HCT116 (cell line): Measurements from ENCODE around the gene DPPA4. TPM values are rescaled to one million over a fixed set of nuclear protein-coding genes. Genes with fewer than 3 reads are reported as not detected.

ENCODE experiments used
- ATAC-seq: fragments of 200-7000 bp; cut with Tn5 transposase; 2 replicates; pipeline ENCODE4 v1.9.1; 2020; ENCODE audit warnings: mild to moderate bottlenecking, moderate library complexity
- BruUV-seq: library from RNA; stranded (reverse); fragments of 400-500 nt; replicated peaks from 2 replicates; lab custom pipeline; 2021; lab: Mats Ljungman, UMichigan
- CTCF ChIA-PET: fragments of 300-600 bp; sonication (Branson Sonifier 250); formaldehyde crosslinking; loops from one replicate; lab custom pipeline; 2021; ENCODE audit warnings: antibody characterized with exemption; lab: Charles Lee
- POLR2A ChIA-PET: fragments of 300-600, 350-600 bp; sonication (Branson Sonifier 250); formaldehyde crosslinking; loops from one replicate; lab custom pipeline; 2021; ENCODE audit warnings: antibody characterized with exemption; lab: Charles Lee
- RAD21 ChIA-PET, 2 experiments: fragments of 300-600 bp; sonication (Branson Sonifier 250); formaldehyde crosslinking; loops; one replicate each; lab custom pipeline; 2023; ENCODE audit warnings: low total read pairs in 2 of 2; ENCODE audit not compliant: uncharacterized antibody in 2 of 2, unreplicated experiment in 2 of 2, low non-redundant PET in 1 of 2; lab: Charles Lee
- DNase-seq: peaks from one replicate; pipeline ENCODE4 v3.0.0-alpha.2; 2010; ENCODE audit warnings: low read depth, low spot score
- H2AFZ ChIP-seq: fragments of 200-600 bp; shearing (Covaris generic), sonication (generic); 2 replicates; pipeline ENCODE4 v1.6.1; 2017; ENCODE audit warnings: low read depth, mixed run types, mixed read lengths, antibody characterized with exemption, low read length; ENCODE audit not compliant: poor library complexity, severe bottlenecking
- H3K27ac ChIP-seq: 2 replicates; pipeline ENCODE4 v1.5.1; 2012; ENCODE audit warnings: low read depth, low read length
- H3K27me3 ChIP-seq: fragments of 200-600 bp; sonication (generic); 2 replicates; pipeline ENCODE4 v1.6.1; 2016; ENCODE audit warnings: mixed run types, low read length, mixed read lengths; ENCODE audit not compliant: insufficient read depth
- H3K36me3 ChIP-seq, 2 experiments: fragments of 200-500 bp in 1 of 2; fragments of 200-600 bp in 1 of 2; sonication (Bioruptor generic) in 1 of 2; sonication (generic) in 1 of 2; 2 replicates each; pipeline versions ENCODE4 v1.5.1 to v1.6.1; 2014 to 2016; ENCODE audit warnings: low read length in 2 of 2, inconsistent platforms in 1 of 2, mixed read lengths in 1 of 2, mixed run types in 1 of 2; ENCODE audit not compliant: insufficient read depth in 2 of 2, control insufficient read depth in 1 of 2
- H3K4me1 ChIP-seq, 2 experiments: fragments of 200-600 bp in 1 of 2; sonication (generic) in 1 of 2; 2 replicates each; pipeline versions ENCODE4 v1.5.1 to v1.6.1; 2012 to 2017; ENCODE audit warnings: low read length in 2 of 2, inconsistent platforms in 1 of 2, mild to moderate bottlenecking in 1 of 2, mixed read lengths in 1 of 2, mixed run types in 1 of 2, moderate library complexity in 1 of 2; ENCODE audit not compliant: insufficient read depth in 2 of 2, control insufficient read depth in 1 of 2
- H3K4me2 ChIP-seq: fragments of 200-600 bp; sonication (generic); 2 replicates; pipeline ENCODE4 v1.6.1; 2017; ENCODE audit warnings: mixed run types, low read length, mixed read lengths
- H3K4me3 ChIP-seq, 2 experiments: fragments of 200-600 bp in 1 of 2; sonication (generic) in 1 of 2; replicated peaks in 1 of 2; 2 replicates each; pipeline ENCODE4 v1.5.1; 2011 to 2016; ENCODE audit warnings: low read length in 2 of 2, control low read depth in 1 of 2, low read depth in 1 of 2, mild to moderate bottlenecking in 1 of 2, mixed read lengths in 1 of 2, mixed run types in 1 of 2
- H3K79me2 ChIP-seq: fragments of 200-600 bp; sonication (generic); 2 replicates; pipeline ENCODE4 v1.6.1; 2017; ENCODE audit warnings: mild to moderate bottlenecking, mixed run types, low read length, moderate library complexity, mixed read lengths; ENCODE audit not compliant: insufficient read depth
- H3K9ac ChIP-seq: fragments of 200-600 bp; sonication (generic); 2 replicates; pipeline ENCODE4 v1.6.1; 2016; ENCODE audit warnings: low read length, mixed read lengths
- H3K9me2 ChIP-seq: fragments of 200-600 bp; sonication (generic), shearing (Covaris generic); 2 replicates; pipeline ENCODE4 v1.6.1; 2017; ENCODE audit warnings: mixed run types, mild to moderate bottlenecking, moderate library complexity; ENCODE audit not compliant: insufficient read depth
- H3K9me3 ChIP-seq, 2 experiments: fragments of 200-500 bp in 1 of 2; fragments of 200-600 bp in 1 of 2; sonication (Bioruptor generic) in 1 of 2; sonication (generic) in 1 of 2; 2 replicates each; pipeline ENCODE4 v1.6.1; 2014 to 2017; ENCODE audit warnings: low read length in 2 of 2, mixed read lengths in 2 of 2, inconsistent platforms in 1 of 2, low read depth in 1 of 2, mild to moderate bottlenecking in 1 of 2, mixed run types in 1 of 2, moderate library complexity in 1 of 2; ENCODE audit not compliant: control insufficient read depth in 1 of 2, insufficient read depth in 1 of 2
- H4K20me1 ChIP-seq: fragments of 200-600 bp; sonication (generic), shearing (Covaris generic); 2 replicates; pipeline ENCODE4 v1.6.1; 2017; ENCODE audit warnings: mixed run types, mild to moderate bottlenecking, moderate library complexity; ENCODE audit not compliant: insufficient read depth
- CBX3 ChIP-seq: IDR thresholded peaks from 2 replicates; pipeline ENCODE4 v1.6.1; 2012; ENCODE audit warnings: low read depth
- ELF1 ChIP-seq: IDR thresholded peaks from 2 replicates; pipeline ENCODE4 v1.6.1; 2012; ENCODE audit warnings: low read depth, borderline replicate concordance
- EZH2 ChIP-seq: fragments of 200-600 bp; sonication (generic); IDR thresholded peaks from 2 replicates; pipeline ENCODE4 v1.6.1; 2017; ENCODE audit warnings: antibody characterized with exemption, mixed run types
- FOSL1 ChIP-seq: IDR thresholded peaks from 2 replicates; pipeline ENCODE4 v1.6.1; 2012; ENCODE audit warnings: low read depth
- POLR2A ChIP-seq: IDR thresholded peaks from 2 replicates; pipeline ENCODE4 v1.7.0; 2011; ENCODE audit warnings: borderline replicate concordance; ENCODE audit not compliant: insufficient read depth, insufficient read length; ENCODE audit errors: extremely low read depth
- SP1 ChIP-seq: IDR thresholded peaks from 2 replicates; pipeline ENCODE4 v1.6.1; 2012; ENCODE audit warnings: low read depth
- SRF ChIP-seq: IDR thresholded peaks from 2 replicates; pipeline ENCODE4 v1.6.1; 2012; ENCODE audit warnings: low read depth
- TCF7L2 ChIP-seq: IDR thresholded peaks from 2 replicates; pipeline ENCODE4 v1.7.0; 2011; ENCODE audit warnings: borderline replicate concordance, inconsistent platforms; ENCODE audit not compliant: insufficient read depth, insufficient read length; ENCODE audit errors: extremely low read depth
- YY1 ChIP-seq: IDR thresholded peaks from 2 replicates; pipeline ENCODE4 v1.6.1; 2011; ENCODE audit warnings: low read length, low read depth, moderate library complexity, mild to moderate bottlenecking; ENCODE audit not compliant: insufficient replicate concordance; ENCODE audit errors: extremely low read depth
- ZFX ChIP-seq: fragments of 450-650 bp; IDR thresholded peaks from 2 replicates; pipeline ENCODE4 v1.6.1; 2017
- ZNF274 ChIP-seq: fragments of 200-500 bp; sonication (Bioruptor generic); IDR thresholded peaks from 2 replicates; pipeline ENCODE4 v1.6.1; 2014; ENCODE audit warnings: mild to moderate bottlenecking, low read depth, low read length, inconsistent platforms
- intact Hi-C: fragments of 100-400 bp; cut with micrococcal nuclease; formaldehyde crosslinking; loops from 2 replicates; pipeline ENCODE4 v1.10.0; 2022
- total RNA-seq: library from RNA; stranded (reverse); gene quantifications from one replicate; pipeline ENCODE4 v1.2.1, GENCODE V29; 2021; ENCODE audit not compliant: unreplicated experiment
- TF ChIP-seq, protein P1 (sequence below): IDR thresholded peaks from 2 replicates; pipeline ENCODE4 v1.6.1; 2012
- TF ChIP-seq, protein P2 (sequence below), 3 experiments: fragments of 200-600 bp in 1 of 3; sonication (generic) in 1 of 3; IDR thresholded peaks in 2 of 3; conservative IDR thresholded peaks in 1 of 3; 2 replicates each; pipeline ENCODE4 v1.5.1; 2012 to 2017; ENCODE audit warnings: low read depth in 2 of 3, low read length in 2 of 3, antibody characterized with exemption in 1 of 3, borderline replicate concordance in 1 of 3, control low read depth in 1 of 3, mild to moderate bottlenecking in 1 of 3, mixed read lengths in 1 of 3, mixed run types in 1 of 3, moderate library complexity in 1 of 3; ENCODE audit not compliant: insufficient read depth in 1 of 3

Gene DPPA4
- total RNA-seq, 1 experiment from 2014 or later: 0.27 TPM

DNA sequence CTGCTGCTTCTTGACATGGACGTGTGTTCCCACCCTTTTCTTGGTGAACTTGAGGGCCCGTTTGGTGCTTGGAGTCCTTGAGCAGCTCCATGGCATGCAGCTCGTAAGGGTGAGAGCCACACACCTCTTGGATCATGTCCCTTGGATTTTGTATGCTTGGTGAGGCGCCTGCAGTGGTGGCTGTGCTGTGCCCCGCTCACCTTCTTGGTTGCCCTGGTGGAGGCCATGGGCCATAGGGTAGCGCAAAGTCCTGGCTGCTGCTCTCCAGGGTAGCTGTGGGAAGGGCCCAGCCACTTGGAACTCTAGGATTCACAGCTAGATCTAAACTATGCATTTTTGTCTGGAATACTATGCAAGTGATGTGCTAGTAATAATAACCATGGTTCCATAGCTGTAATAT is 26.7 kb upstream of the DPPA4 start:
- Histone ChIP-seq H4K20me1 (no peaks in the 10 kb centered on the region), H2AFZ (no peak overlapping the region), H3K27ac (no peak overlapping the region), H3K4me3 (no peak overlapping the region), H3K79me2 (no peaks in the 10 kb centered on the region), H3K4me2 (no peak overlapping the region), H3K36me3 (no peaks in the 10 kb centered on the region), H3K27me3 (no peaks in the 10 kb centered on the region), H3K9me2 (no peaks in the 10 kb centered on the region), H3K9me3 (no peaks in the 10 kb centered on the region), H3K9ac (no peak overlapping the region), H3K4me1 (peaks cover 0 to 3% of the 10 kb centered on the region in 2 experiments; a peak in 1 of 4 replicates)
- TF ChIP-seq, protein P1, sequence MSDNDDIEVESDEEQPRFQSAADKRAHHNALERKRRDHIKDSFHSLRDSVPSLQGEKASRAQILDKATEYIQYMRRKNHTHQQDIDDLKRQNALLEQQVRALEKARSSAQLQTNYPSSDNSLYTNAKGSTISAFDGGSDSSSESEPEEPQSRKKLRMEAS: no peak
- no peak for TF ChIP-seq ELF1
- TF ChIP-seq SRF: no peak
- no peak for TF ChIP-seq TCF7L2
- TF ChIP-seq ZNF274: no peak
- TF ChIP-seq ZFX: no peak
- no peak for TF ChIP-seq EZH2
- TF ChIP-seq FOSL1: no peak
- TF ChIP-seq CBX3: no peak
- no peak for TF ChIP-seq POLR2A
- TF ChIP-seq SP1: no peak
- no peak for TF ChIP-seq YY1
- TF ChIP-seq, protein P2, sequence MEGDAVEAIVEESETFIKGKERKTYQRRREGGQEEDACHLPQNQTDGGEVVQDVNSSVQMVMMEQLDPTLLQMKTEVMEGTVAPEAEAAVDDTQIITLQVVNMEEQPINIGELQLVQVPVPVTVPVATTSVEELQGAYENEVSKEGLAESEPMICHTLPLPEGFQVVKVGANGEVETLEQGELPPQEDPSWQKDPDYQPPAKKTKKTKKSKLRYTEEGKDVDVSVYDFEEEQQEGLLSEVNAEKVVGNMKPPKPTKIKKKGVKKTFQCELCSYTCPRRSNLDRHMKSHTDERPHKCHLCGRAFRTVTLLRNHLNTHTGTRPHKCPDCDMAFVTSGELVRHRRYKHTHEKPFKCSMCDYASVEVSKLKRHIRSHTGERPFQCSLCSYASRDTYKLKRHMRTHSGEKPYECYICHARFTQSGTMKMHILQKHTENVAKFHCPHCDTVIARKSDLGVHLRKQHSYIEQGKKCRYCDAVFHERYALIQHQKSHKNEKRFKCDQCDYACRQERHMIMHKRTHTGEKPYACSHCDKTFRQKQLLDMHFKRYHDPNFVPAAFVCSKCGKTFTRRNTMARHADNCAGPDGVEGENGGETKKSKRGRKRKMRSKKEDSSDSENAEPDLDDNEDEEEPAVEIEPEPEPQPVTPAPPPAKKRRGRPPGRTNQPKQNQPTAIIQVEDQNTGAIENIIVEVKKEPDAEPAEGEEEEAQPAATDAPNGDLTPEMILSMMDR (IDR thresholded peaks at IDR 0.05 in 2 of 3, conservative IDR thresholded peaks at IDR 0.05 in 1 of 3; ENCODE audit: borderline replicate concordance in 1 of 3, insufficient read depth in 1 of 3, low read depth in 2 of 3, low read length in 2 of 3): no peak
- no peak for DNase-seq
- ChIA-PET RAD21 (no interaction called here), CTCF (no interaction called here), POLR2A (no interaction called here)
- intact Hi-C loops: no loop called here
- ATAC-seq: no peak
- no TSS peak for BruUV-seq
